Measurements from ENCODE around the gene SYS1.
"Not testable (repeated sequence)": the region's sequence is repeated elsewhere in the genome, so short reads cannot be mapped to it uniquely, and the experiment has no call there.

SYS1 gene

DNA sequence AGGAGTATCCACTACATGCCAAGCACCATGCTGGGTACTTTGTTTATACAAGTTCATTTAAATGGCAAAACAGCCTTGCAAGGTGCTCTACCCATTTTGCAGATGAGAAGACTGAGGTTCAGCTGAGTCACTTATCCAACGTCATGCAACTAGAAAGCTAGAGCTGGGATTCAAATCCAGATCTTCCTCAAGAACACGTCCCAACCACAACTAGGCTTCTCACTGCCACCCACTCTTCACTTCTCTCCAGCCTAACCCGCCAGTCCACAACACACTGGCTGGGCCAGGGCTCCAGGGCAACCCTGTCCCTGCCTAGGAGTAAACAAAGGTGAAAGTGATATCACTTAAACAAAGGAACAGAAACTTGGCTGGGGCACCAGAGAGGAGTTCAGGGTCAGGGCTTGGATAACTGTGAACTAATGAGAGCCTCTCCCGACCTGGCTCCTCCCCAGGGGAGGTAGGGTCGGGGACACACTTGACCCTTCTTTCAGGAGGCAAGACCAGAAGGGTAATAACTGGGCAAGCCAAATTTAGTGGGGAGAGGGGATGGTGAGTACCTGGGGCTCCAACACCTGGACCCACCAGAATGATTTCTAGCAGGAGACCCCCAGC is 22.6 kb upstream of the SYS1 start:
- DNase-seq = no peak

DNA sequence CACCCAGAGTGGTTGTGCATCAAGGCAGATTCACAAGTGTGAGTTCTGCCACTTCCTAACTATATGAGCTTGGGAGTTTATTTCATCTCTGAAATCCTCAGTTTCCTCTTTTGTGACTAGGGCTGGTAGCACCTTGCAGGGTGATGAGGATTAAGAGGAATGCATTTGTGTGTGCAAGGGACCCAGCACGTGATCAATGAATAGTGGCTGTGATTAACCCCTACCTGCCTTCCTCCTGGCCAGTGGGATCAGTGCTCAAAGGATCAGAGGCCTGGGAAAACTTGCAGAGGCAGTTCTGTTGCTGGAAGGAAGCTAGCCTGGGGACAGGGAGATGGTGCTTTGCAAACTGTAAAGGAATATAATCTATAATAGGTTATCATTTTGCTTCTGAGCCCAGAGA is 22.0 kb upstream of the SYS1 start:
- no peak for DNase-seq

GRCh38 chr20:45341579-45341938 is 21.4 kb upstream of the SYS1 start:
- no peak for DNase-seq

GRCh38 chr20:45341939-45342854 is 20.8 kb upstream of the SYS1 start:
- no peak for DNase-seq

DNA sequence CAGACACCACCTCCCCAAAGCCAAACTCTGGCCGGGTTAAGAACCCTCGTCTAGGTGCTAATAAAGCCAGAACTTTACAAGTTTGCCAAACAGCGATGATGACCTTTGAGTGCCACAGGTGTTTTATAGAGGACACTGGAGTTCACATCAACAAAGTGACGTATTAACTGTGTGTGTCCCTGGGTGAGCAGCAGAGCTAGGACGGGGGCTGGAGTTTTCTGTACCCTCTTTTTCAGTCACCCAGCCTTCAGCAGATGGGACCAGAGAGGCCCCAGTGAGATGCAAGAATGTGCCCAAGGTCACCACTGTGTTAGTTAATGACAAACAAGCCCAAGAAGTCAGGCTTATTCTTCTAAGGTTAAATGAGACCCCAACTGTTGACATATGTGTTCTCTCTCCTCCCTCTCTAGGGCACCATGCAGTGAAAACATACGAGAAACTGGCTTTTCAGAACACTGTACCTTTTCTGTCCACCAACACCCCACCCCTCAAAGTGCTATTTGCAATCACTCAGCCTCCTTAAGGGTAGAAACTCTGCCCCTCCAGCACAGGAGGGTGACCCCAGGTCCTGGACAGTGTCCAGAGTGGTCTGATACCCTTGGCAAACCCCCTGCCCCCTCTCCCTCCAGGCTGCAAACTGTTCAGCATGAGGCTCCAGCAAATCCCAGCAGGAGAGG is 20.0 kb upstream of the SYS1 start:
- no peak for DNase-seq

GRCh38 chr20:45343532-45344167 is 19.3 kb upstream of the SYS1 start:
- DNase-seq = no peak

GRCh38 chr20:45344168-45344860 is 18.6 kb upstream of the SYS1 start:
- peak; percentile 60 for DNase-seq

DNA sequence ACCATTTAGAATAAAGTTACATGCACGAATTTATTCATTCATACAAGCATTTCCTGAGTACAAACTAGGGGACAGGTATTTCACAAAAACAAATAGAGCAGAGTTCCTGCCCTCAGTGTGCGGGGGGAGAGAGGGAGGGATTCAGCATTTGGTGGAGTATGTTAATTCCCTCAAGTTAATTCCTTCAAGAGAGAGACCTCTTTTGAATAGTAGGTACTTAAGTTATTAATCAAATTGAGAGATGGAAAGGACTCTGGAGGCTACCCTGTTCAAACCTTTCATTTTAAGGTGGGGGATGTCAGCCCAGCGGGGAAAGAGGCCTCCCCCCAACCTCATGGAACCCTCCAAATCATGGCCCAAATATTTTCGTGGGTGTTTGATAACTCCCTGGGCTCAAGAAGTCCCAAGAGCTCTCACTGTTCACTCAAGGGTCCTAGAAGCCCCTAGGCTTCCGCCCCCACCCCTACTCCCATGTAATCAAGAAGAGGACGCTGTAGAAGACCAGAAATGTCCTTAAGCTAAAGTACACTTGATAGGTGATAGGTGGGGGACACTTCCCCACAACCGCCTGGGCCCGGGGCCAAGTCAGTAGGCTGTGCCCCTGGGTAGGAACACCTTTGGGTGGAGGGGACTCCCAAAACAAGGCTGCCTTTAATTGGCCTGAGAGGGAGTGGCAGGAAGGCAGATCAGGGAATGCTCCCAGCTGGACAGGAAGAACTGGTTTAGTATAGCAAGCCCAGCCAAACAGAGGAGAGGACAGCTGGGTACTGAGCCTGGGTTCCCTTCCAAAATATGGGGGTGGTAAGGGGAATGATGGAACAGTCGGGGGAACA is 17.6 kb upstream of the SYS1 start:
- no peak for DNase-seq

DNA sequence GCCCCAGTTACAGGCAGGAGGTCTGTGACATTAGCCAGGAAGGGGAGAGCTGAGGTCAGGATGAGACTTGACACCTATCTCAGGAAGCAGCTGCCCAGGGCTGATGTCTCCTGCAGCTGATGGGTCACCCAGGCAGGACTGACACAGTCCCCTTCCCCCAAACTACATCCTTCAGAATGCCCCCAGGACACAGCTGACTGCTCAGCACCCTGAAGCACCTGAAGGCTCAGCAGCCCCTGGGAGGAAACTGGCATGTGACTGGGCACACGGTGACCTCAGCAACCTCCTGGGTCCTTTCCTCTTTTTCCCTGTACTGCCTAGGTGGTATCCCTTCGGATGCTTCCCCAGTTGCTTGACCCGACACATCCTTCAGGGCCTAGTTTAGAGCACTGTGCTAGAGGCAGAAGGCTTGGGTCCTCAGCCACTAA is 16.7 kb upstream of the SYS1 start:
- no peak for DNase-seq

- DNase-seq = no peak
Measured at GRCh38 chr20:45346851-45347250, 16.1 kb upstream of the SYS1 start.

GRCh38 chr20:45347297-45347935 is 15.5 kb upstream of the SYS1 start:
- no peak for DNase-seq

GRCh38 chr20:45347936-45348778 is 14.8 kb upstream of the SYS1 start, which contains the start of gene SDC4:
TSS of gene SDC4 (minus strand) at chr20:45348424. CDS start at chr20:45348384, 40 bp downstream.
- peak; percentile 64 for DNase-seq

GRCh38 chr20:45350217-45350616 is 12.7 kb upstream of the SYS1 start:
- DNase-seq = no peak

DNA sequence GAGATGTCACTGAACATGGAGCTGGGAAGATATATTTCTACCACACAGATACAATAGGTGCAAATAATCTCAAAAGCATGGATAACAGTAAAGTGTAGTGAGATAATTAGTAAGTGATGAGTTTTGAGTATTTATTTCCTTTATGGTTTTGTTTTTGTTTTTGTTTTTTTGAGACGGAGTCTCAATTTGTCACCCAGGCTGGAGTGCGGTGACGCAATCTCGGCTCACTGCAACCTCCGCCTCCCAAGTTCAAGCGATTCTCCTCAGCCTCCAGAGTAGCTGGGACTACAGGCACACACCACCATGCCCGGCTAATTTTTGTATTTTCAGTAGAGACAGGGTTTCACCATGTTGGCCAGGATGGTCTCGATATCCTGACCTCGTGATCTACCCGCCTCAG is 12.2 kb upstream of the SYS1 start:
- not testable (repeated sequence) for DNase-seq

GRCh38 chr20:45352729-45353128 is 10.2 kb upstream of the SYS1 start:
- DNase-seq = no peak

- no peak for DNase-seq
Measured at GRCh38 chr20:45353746-45354145, 9.2 kb upstream of the SYS1 start.

- no peak for DNase-seq
Measured at GRCh38 chr20:45354423-45355208, 8.3 kb upstream of the SYS1 start.

DNA sequence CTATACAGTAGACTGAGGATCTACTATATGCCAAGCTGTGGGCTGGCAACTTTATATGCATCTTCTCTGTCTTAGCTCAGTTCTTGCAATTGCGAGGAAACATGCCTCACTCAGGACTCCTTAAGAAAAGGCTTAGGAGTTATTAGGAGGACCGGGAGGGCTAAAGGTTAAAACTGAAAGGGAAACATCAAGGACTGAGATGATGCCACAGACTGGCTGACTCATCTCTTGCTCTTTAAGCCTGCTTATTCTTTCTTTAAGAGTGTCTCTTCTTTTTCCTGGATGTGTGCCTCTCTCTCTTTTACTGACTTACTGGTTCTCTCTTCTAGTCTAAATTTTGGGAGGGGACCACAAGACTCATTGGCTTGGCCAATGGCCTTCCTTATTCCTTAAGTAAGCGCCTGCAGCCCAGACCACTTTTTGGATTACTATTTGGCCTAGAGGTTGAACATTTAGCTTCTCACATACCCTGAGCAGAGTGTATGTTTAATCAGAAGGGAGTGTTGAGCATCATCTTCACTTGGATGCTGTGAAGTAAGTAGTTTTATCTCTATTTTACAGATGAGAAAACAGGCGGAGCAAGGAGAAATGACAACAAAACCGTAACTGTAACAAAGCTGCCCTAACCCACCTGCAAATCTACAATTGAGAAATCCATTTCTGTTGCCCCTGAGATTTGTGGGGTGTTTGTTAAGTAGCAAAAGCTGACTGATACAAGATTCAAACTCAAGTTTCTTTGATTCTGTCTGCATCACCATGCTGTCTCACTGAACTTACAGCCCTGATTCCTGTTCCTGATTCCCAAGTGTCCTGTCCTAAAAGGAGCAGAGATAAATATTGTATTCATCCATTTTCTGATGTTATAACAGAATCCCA is 7.5 kb upstream of the SYS1 start:
- DNase-seq = no peak
